H9 (cell line): ENCODE results near the gene CDYL2. TPM values are rescaled to one million over a fixed set of nuclear protein-coding genes. Genes with fewer than 3 reads are reported as not detected.

Experiments
- DNase-seq: peaks from one replicate; pipeline ENCODE4 v3.0.0-alpha.2; 2017
- H2AFZ ChIP-seq: one replicate; pipeline ENCODE4 v1.6.1; 2013; ENCODE audit warnings: mild to moderate bottlenecking, low read length, control low read depth, moderate library complexity
- H2AK5ac ChIP-seq: 2 replicates; pipeline ENCODE4 v1.6.1; 2013; ENCODE audit warnings: low read length, control low read depth, mixed read lengths; ENCODE audit not compliant: insufficient read length
- H2BK120ac ChIP-seq: one replicate; pipeline ENCODE4 v1.6.1; 2013; ENCODE audit warnings: low read depth, mild to moderate bottlenecking, low read length, control low read depth, inconsistent platforms; ENCODE audit not compliant: poor library complexity, severe bottlenecking
- H2BK12ac ChIP-seq: 2 replicates; pipeline ENCODE4 v1.6.1; 2013; ENCODE audit warnings: low read length, control low read depth, mixed read lengths, low read depth; ENCODE audit not compliant: insufficient read length
- H2BK15ac ChIP-seq: 2 replicates; pipeline ENCODE4 v1.6.1; 2013; ENCODE audit warnings: low read depth, low read length, control low read depth
- H2BK20ac ChIP-seq: one replicate; pipeline ENCODE4 v1.6.1; 2013; ENCODE audit warnings: low read depth, mild to moderate bottlenecking, low read length, control low read depth, inconsistent platforms; ENCODE audit not compliant: poor library complexity, severe bottlenecking
- H2BK5ac ChIP-seq: 2 replicates; pipeline ENCODE4 v1.6.1; 2013; ENCODE audit warnings: low read length, control low read depth, mixed read lengths; ENCODE audit not compliant: insufficient read length
- H3K14ac ChIP-seq: 2 replicates; pipeline ENCODE4 v1.6.1; 2013; ENCODE audit warnings: low read length, control low read depth; ENCODE audit not compliant: insufficient read depth
- H3K18ac ChIP-seq: 2 replicates; pipeline ENCODE4 v1.6.1; 2013; ENCODE audit warnings: low read depth, mild to moderate bottlenecking, mixed read lengths, low read length, control low read depth; ENCODE audit not compliant: insufficient read length
- H3K23ac ChIP-seq: 2 replicates; pipeline ENCODE4 v1.6.1; 2013; ENCODE audit warnings: low read length, control low read depth, mixed read lengths, low read depth; ENCODE audit not compliant: insufficient read length
- H3K23me2 ChIP-seq: 2 replicates; pipeline ENCODE4 v1.6.1; 2013; ENCODE audit warnings: low read depth, mild to moderate bottlenecking, mixed read lengths, low read length, control low read depth; ENCODE audit not compliant: insufficient read length, poor library complexity, severe bottlenecking
- H3K27ac ChIP-seq: 2 replicates; pipeline ENCODE4 v1.5.1; 2013; ENCODE audit warnings: low read length, control low read depth, mixed read lengths, low read depth; ENCODE audit not compliant: insufficient read length
- H3K27me3 ChIP-seq: 2 replicates; pipeline ENCODE4 v1.6.1; 2013; ENCODE audit warnings: low read length, control low read depth, inconsistent platforms; ENCODE audit not compliant: insufficient read depth
- H3K4ac ChIP-seq: 2 replicates; pipeline ENCODE4 v1.6.1; 2013; ENCODE audit warnings: low read depth, mild to moderate bottlenecking, control low read depth, inconsistent platforms, low read length, moderate library complexity
- H3K4me1 ChIP-seq: 2 replicates; pipeline ENCODE4 v1.6.1; 2013; ENCODE audit warnings: low read length, control low read depth, inconsistent platforms; ENCODE audit not compliant: insufficient read depth
- H3K4me2 ChIP-seq: 2 replicates; pipeline ENCODE4 v1.6.1; 2013; ENCODE audit warnings: low read length, control low read depth, mixed read lengths; ENCODE audit not compliant: insufficient read length, insufficient read depth
- H3K56ac ChIP-seq: 2 replicates; pipeline ENCODE4 v1.6.1; 2013; ENCODE audit warnings: low read depth, mild to moderate bottlenecking, mixed read lengths, low read length, control low read depth; ENCODE audit not compliant: insufficient read length
- H3K79me1 ChIP-seq: 2 replicates; pipeline ENCODE4 v1.6.1; 2013; ENCODE audit warnings: low read depth, mild to moderate bottlenecking, moderate library complexity, low read length, control low read depth, inconsistent platforms; ENCODE audit not compliant: insufficient read depth, poor library complexity, severe bottlenecking
- H3K79me2 ChIP-seq: 2 replicates; pipeline ENCODE4 v1.6.1; 2013; ENCODE audit warnings: low read length, control low read depth, inconsistent platforms; ENCODE audit not compliant: insufficient read depth
- H3K9ac ChIP-seq: 2 replicates; pipeline ENCODE4 v1.6.1; 2013; ENCODE audit warnings: low read length, control low read depth, mixed read lengths; ENCODE audit not compliant: insufficient read length; ENCODE audit errors: extremely low read depth
- H3K9me3 ChIP-seq: one replicate; pipeline ENCODE4 v1.6.1; 2013; ENCODE audit warnings: low read depth, low read length, inconsistent platforms; ENCODE audit not compliant: control insufficient read depth
- H3T11ph ChIP-seq: one replicate; pipeline ENCODE4 v1.6.1; 2013; ENCODE audit warnings: mild to moderate bottlenecking, low read length, control low read depth, inconsistent platforms
- H4K20me1 ChIP-seq: one replicate; pipeline ENCODE4 v1.6.1; 2013; ENCODE audit not compliant: control insufficient read depth, insufficient read length, insufficient read depth
- H4K5ac ChIP-seq: 2 replicates; pipeline ENCODE4 v1.6.1; 2013; ENCODE audit warnings: low read depth, mild to moderate bottlenecking, mixed read lengths, low read length, control low read depth; ENCODE audit not compliant: insufficient read length
- H4K8ac ChIP-seq: replicated peaks from 2 replicates; pipeline ENCODE4 v1.6.1; 2013; ENCODE audit warnings: low read length, control low read depth, mixed read lengths, low read depth; ENCODE audit not compliant: insufficient read length
- H4K91ac ChIP-seq: 2 replicates; pipeline ENCODE4 v1.6.1; 2013; ENCODE audit warnings: low read depth, mild to moderate bottlenecking, moderate library complexity, mixed read lengths, low read length, control low read depth; ENCODE audit not compliant: insufficient read length
- H3K27ac Mint-ChIP-seq, 3 experiments: 2 replicates in 2 of 3; 3 replicates in 1 of 3; pipeline ENCODE4 v1.8.0; 2020 to 2021; ENCODE audit warnings: mixed read lengths in 3 of 3, mild to moderate bottlenecking in 1 of 3, moderate library complexity in 1 of 3
- H3K27me3 Mint-ChIP-seq: 2 replicates; pipeline ENCODE4 v1.8.0; 2021; ENCODE audit warnings: low read depth, mild to moderate bottlenecking, moderate library complexity, mixed read lengths
- H3K36me3 Mint-ChIP-seq, 3 experiments: 2 replicates in 2 of 3; 3 replicates in 1 of 3; pipeline ENCODE4 v1.8.0; 2020 to 2021; ENCODE audit warnings: low read depth in 3 of 3, mixed read lengths in 3 of 3; ENCODE audit not compliant: insufficient read depth in 1 of 3
- H3K4me1 Mint-ChIP-seq, 2 experiments: 2 replicates each; pipeline ENCODE4 v1.8.0; 2020; ENCODE audit warnings: mixed read lengths in 2 of 2
- H3K4me3 Mint-ChIP-seq, 2 experiments: 2 replicates in 1 of 2; 3 replicates in 1 of 2; pipeline ENCODE4 v1.8.0; 2020 to 2021; ENCODE audit warnings: mild to moderate bottlenecking in 2 of 2, mixed read lengths in 2 of 2, moderate library complexity in 1 of 2
- H3K9me3 Mint-ChIP-seq, 2 experiments: 2 replicates in 1 of 2; 3 replicates in 1 of 2; pipeline ENCODE4 v1.8.0; 2020; ENCODE audit warnings: mild to moderate bottlenecking in 2 of 2, mixed read lengths in 2 of 2, moderate library complexity in 1 of 2
- WGBS: extraction: QIAGEN DNeasy Blood & Tissue Kit; methylation state at CpG from one replicate; pipeline ENCODE4 v1.1.7; 2013; ENCODE audit warnings: missing lambda C conversion rate, low lambda C conversion rate, mixed read lengths; ENCODE audit not compliant: insufficient read length; ENCODE audit errors: extremely low coverage; 5-methylcytosine and 5-hydroxymethylcytosine counted together
- total RNA-seq: library from RNA; stranded (reverse); gene quantifications from 2 replicates; pipeline ENCODE4 v1.2.1, GENCODE V29; 2021
- TF ChIP-seq, protein P1 (sequence below): fragments of 200-600 bp; sonication (generic); conservative IDR thresholded peaks from 3 replicates; pipeline ENCODE4 v1.8.0; 2021; ENCODE audit warnings: antibody characterized with exemption, mild to moderate bottlenecking

CDYL2 gene
- total RNA-seq, 1 experiment from 2014 or later, result 4.2 TPM

DNA sequence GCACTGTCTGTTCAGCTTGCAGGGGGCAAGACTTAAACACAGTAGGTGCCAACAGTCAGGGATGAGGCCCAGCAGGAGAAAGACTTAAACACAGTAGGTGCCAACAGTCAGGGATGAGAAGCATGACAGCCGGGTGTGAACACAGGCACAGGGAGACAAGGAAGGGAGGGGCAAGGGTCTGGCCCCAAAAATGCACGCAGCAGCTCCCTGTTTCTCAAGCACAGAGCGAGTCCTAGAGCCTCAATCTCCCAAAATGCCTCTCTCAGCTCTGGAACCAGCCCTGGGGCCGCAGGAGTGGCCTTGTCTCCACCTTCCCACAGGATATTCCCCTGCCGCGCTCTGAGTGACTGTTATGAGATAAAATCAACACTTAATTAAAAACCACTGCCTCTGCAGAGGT, 197.2 kb downstream of the CDYL2 start:
- H2BK20ac ChIP-seq, result no peak overlapping the region
- H3K36me3 Mint-ChIP-seq, result peaks cover 0 to 8% (median 2%) of the 10 kb centered on the region in 3 experiments; a peak in 4 of 7 replicates
- H3K4me1 ChIP-seq, result no peaks in the 10 kb centered on the region; the same call in 1 of the 2 replicates
- no peak overlapping the region for H3K18ac ChIP-seq
- H3K79me1 ChIP-seq, result no peaks in the 10 kb centered on the region
- H3K79me2 ChIP-seq, result no peaks in the 10 kb centered on the region
- no peak overlapping the region for H4K8ac ChIP-seq
- no peak overlapping the region for H3K4me2 ChIP-seq
- H2BK5ac ChIP-seq, result no peak overlapping the region
- no peak overlapping the region for H3K4me3 Mint-ChIP-seq
- no peak overlapping the region for H4K5ac ChIP-seq
- H3K27me3 ChIP-seq, result no peaks in the 10 kb centered on the region
- no peak overlapping the region; the same call in 1 of the 2 replicates for H3K14ac ChIP-seq
- no peak overlapping the region for H3K23ac ChIP-seq
- H3K56ac ChIP-seq, result no peak overlapping the region
- no peak for DNase-seq
- no peaks in the 10 kb centered on the region; the same call in 1 of the 2 replicates for H3K27me3 Mint-ChIP-seq
- H3K23me2 ChIP-seq, result no peaks in the 10 kb centered on the region
- no peak overlapping the region for H3K9ac ChIP-seq
- H2BK15ac ChIP-seq, result no peak overlapping the region
- no peaks in the 10 kb centered on the region for H3K9me3 ChIP-seq
- no peak overlapping the region for H2BK12ac ChIP-seq
- WGBS, result no CpG with 5 or more reads among the region's 6 CpGs
- no peak overlapping the region for H2AFZ ChIP-seq
- no peak overlapping the region for H3K27ac ChIP-seq
- H4K20me1 ChIP-seq, result no peaks in the 10 kb centered on the region
- no peak overlapping the region for H3K4ac ChIP-seq
- peaks cover 4 to 8% of the 10 kb centered on the region in 2 experiments; a peak in 4 of 5 replicates for H3K9me3 Mint-ChIP-seq
- H3K4me1 Mint-ChIP-seq, result peaks cover 4 to 12% of the 10 kb centered on the region in 2 experiments
- no peak overlapping the region for H4K91ac ChIP-seq
- H2AK5ac ChIP-seq, result no peak overlapping the region
- no peak overlapping the region for H2BK120ac ChIP-seq
- TF ChIP-seq, protein P1, sequence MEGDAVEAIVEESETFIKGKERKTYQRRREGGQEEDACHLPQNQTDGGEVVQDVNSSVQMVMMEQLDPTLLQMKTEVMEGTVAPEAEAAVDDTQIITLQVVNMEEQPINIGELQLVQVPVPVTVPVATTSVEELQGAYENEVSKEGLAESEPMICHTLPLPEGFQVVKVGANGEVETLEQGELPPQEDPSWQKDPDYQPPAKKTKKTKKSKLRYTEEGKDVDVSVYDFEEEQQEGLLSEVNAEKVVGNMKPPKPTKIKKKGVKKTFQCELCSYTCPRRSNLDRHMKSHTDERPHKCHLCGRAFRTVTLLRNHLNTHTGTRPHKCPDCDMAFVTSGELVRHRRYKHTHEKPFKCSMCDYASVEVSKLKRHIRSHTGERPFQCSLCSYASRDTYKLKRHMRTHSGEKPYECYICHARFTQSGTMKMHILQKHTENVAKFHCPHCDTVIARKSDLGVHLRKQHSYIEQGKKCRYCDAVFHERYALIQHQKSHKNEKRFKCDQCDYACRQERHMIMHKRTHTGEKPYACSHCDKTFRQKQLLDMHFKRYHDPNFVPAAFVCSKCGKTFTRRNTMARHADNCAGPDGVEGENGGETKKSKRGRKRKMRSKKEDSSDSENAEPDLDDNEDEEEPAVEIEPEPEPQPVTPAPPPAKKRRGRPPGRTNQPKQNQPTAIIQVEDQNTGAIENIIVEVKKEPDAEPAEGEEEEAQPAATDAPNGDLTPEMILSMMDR, result no peak
- no peak overlapping the region for H3T11ph ChIP-seq
- H3K27ac Mint-ChIP-seq, result peak overlapping the region in 1 of 3 experiments; percentile 87; a peak in 2 of 7 replicates
